Measurements from ENCODE around the gene ALDH1L1. TPM values are rescaled to one million over a fixed set of nuclear protein-coding genes. Genes with fewer than 3 reads are reported as not detected.

Gene ALDH1L1
- polyA plus RNA-seq, 3 donors, result not detected

GRCh38 chr3:126063358-126063965 lies 116.9 kb downstream of the ALDH1L1 start:
- H4K20me1 ChIP-seq (ENCODE audit: insufficient read depth, low read length), result no peaks in the 10 kb centered on the region
- H2AFZ ChIP-seq (ENCODE audit: insufficient read depth, low read depth, low read length, poor library complexity, severe bottlenecking), result no peak overlapping the region
- H3K4me1 Mint-ChIP-seq, result peaks cover 14% of the 10 kb centered on the region
- no peak for TF ChIP-seq CTCF (IDR thresholded peaks at IDR 0.05)
- peaks cover 15 to 31% of the 10 kb centered on the region in 2 donors for H3K36me3 Mint-ChIP-seq
- no peak overlapping the region for H3K27ac Mint-ChIP-seq
- 68% methylated on average over 6 of the region's 8 CpGs for WGBS (ENCODE audit: insufficient coverage)
- H3K4me3 ChIP-seq (replicated peaks in 1 of 3; ENCODE audit: low read depth in 2 of 3, low read length in 3 of 3), result no peak overlapping the region
- no peaks in the 10 kb centered on the region for H3K9me3 Mint-ChIP-seq
- no peaks in the 10 kb centered on the region for H3K27me3 ChIP-seq (ENCODE audit: control insufficient read depth in 2 of 2, insufficient read depth in 2 of 2, low read length in 2 of 2)
- H3K79me2 ChIP-seq (ENCODE audit: insufficient read depth, low read length), result no peaks in the 10 kb centered on the region
- H3K36me3 ChIP-seq (replicated peaks in 1 of 2; ENCODE audit: control insufficient read depth in 1 of 2, insufficient read depth in 2 of 2, low read length in 2 of 2), result no peaks in the 10 kb centered on the region
- no peak for DNase-seq
- intact Hi-C loops (cut with micrococcal nuclease), result no loop called here
- no peak overlapping the region for H3K4me3 Mint-ChIP-seq
- no peak overlapping the region for H3K27ac ChIP-seq (ENCODE audit: low read depth in 1 of 2, low read length in 2 of 2)
- peaks cover 0 to 2% (median 0%) of the 10 kb centered on the region in 3 donors for H3K27me3 Mint-ChIP-seq (ENCODE audit: low read depth in 3 of 3)
- no peak overlapping the region for H3K9ac ChIP-seq (ENCODE audit: insufficient read depth, low read length, poor library complexity, severe bottlenecking)
- no peaks in the 10 kb centered on the region for H3K9me3 ChIP-seq (replicated peaks in 1 of 2; ENCODE audit: control insufficient read depth in 1 of 2, insufficient read depth in 1 of 2, low read length in 2 of 2)
- no peaks in the 10 kb centered on the region for H3K4me1 ChIP-seq (ENCODE audit: control insufficient read depth in 1 of 2, insufficient read depth in 2 of 2, low read length in 2 of 2)
- H3K4me2 ChIP-seq (replicated peaks; ENCODE audit: extremely low read depth, low read length, poor library complexity, severe bottlenecking), result no peak overlapping the region

- H3K4me2 ChIP-seq (replicated peaks; ENCODE audit: extremely low read depth, low read length, poor library complexity, severe bottlenecking), result no peak overlapping the region
- H3K79me2 ChIP-seq (ENCODE audit: insufficient read depth, low read length), result no peaks in the 10 kb centered on the region
- H3K36me3 ChIP-seq (replicated peaks in 1 of 2; ENCODE audit: control insufficient read depth in 1 of 2, insufficient read depth in 2 of 2, low read length in 2 of 2), result no peaks in the 10 kb centered on the region
- WGBS (ENCODE audit: insufficient coverage), result no CpG with 5 or more reads among the region's 8 CpGs
- Mint-ChIP-seq H3K9me3 (peaks cover 0 to 2% (median 0%) of the 10 kb centered on the region in 7 donors), H3K27ac (peak overlapping the region in 1 of 7 donors; percentile 42), H3K27me3 (ENCODE audit: low read depth in 3 of 3) (peaks cover 0 to 2% (median 0%) of the 10 kb centered on the region in 3 donors), H3K4me3 (no peak overlapping the region), H3K36me3 (peaks cover 7 to 25% of the 10 kb centered on the region in 2 donors), H3K4me1 (peaks cover 19% of the 10 kb centered on the region)
- no peaks in the 10 kb centered on the region for H3K9me3 ChIP-seq (replicated peaks in 1 of 2; ENCODE audit: control insufficient read depth in 1 of 2, insufficient read depth in 1 of 2, low read length in 2 of 2)
- H2AFZ ChIP-seq (ENCODE audit: insufficient read depth, low read depth, low read length, poor library complexity, severe bottlenecking), result no peak overlapping the region
- H4K20me1 ChIP-seq (ENCODE audit: insufficient read depth, low read length), result no peaks in the 10 kb centered on the region
- no peaks in the 10 kb centered on the region for H3K27me3 ChIP-seq (ENCODE audit: control insufficient read depth in 2 of 2, insufficient read depth in 2 of 2, low read length in 2 of 2)
- no peak overlapping the region for H3K4me3 ChIP-seq (replicated peaks in 1 of 3; ENCODE audit: low read depth in 2 of 3, low read length in 3 of 3)
- DNase-seq, result no peak
- no peak for TF ChIP-seq CTCF (IDR thresholded peaks at IDR 0.05)
- H3K9ac ChIP-seq (ENCODE audit: insufficient read depth, low read length, poor library complexity, severe bottlenecking), result no peak overlapping the region
- H3K27ac ChIP-seq (ENCODE audit: low read depth in 1 of 2, low read length in 2 of 2), result no peak overlapping the region
- H3K4me1 ChIP-seq (ENCODE audit: control insufficient read depth in 1 of 2, insufficient read depth in 2 of 2, low read length in 2 of 2), result no peaks in the 10 kb centered on the region
- intact Hi-C loops (cut with micrococcal nuclease), result no loop called here
These were observed 118.9 kb downstream of the ALDH1L1 start for GRCh38 chr3:126061301-126062032.
